Tibial nerve (tissue), 4 donors: ENCODE data around the gene VPS13D. TPM values are rescaled to one million over a fixed set of nuclear protein-coding genes. Genes with fewer than 3 reads are reported as not detected.
A peak's percentile ranks its signal among the peaks of the same experiment; 100 is the strongest.

Experiments used
- DNase-seq, 2 donors: peaks; one replicate each; pipeline ENCODE4 v3.0.0-alpha.2; 2019; ENCODE audit warnings: low spot score in 2 of 2
- H3K27ac ChIP-seq, 4 donors: fragments of 200-600 bp; sonication (generic) in 3 of 4; one replicate each; pipeline ENCODE4 v1.5.1; 2017 to 2019; ENCODE audit warnings: mild to moderate bottlenecking in 1 of 4
- H3K27me3 ChIP-seq, 2 donors: fragments of 200-600 bp; sonication (generic) in 1 of 2; one replicate each; pipeline versions ENCODE4 v1.5.1 to v1.6.0; 2017 to 2019
- H3K36me3 ChIP-seq, 3 donors: fragments of 200-600 bp; sonication (generic); one replicate each; pipeline ENCODE4 v1.5.1; 2018 to 2019
- H3K4me1 ChIP-seq, 4 donors: fragments of 200-600 bp; sonication (generic) in 3 of 4; one replicate each; pipeline ENCODE4 v1.5.1; 2017 to 2019
- H3K4me3 ChIP-seq, 4 donors: fragments of 200-600 bp; sonication (generic) in 3 of 4; one replicate each; pipeline ENCODE4 v1.5.1; 2017 to 2019; ENCODE audit warnings: mild to moderate bottlenecking in 1 of 4, moderate library complexity in 1 of 4
- H3K9me3 ChIP-seq, 4 donors: fragments of 200-600 bp; sonication (generic) in 3 of 4; one replicate each; pipeline ENCODE4 v1.5.1; 2017 to 2019
- EP300 ChIP-seq, 2 donors: sonication (generic); formaldehyde crosslinking; IDR thresholded peaks; one replicate each; pipeline ENCODE4 v1.6.1; 2017; ENCODE audit warnings: antibody characterized with exemption in 2 of 2, mild to moderate bottlenecking in 1 of 2
- POLR2A ChIP-seq, 2 donors: fragments of 450-650 bp; IDR thresholded peaks; one replicate each; pipeline ENCODE4 v1.6.1; 2017; ENCODE audit warnings: antibody characterized with exemption in 2 of 2, mild to moderate bottlenecking in 2 of 2, moderate library complexity in 2 of 2
- WGBS, 2 donors: methylation state at CpG; one replicate each; pipeline ENCODE4 v1.1.5; 2018; 5-methylcytosine and 5-hydroxymethylcytosine counted together
- total RNA-seq, 4 donors: library from RNA; depleted of rRNA; stranded (reverse); fragments of >200 nt; gene quantifications; one replicate each; pipeline ENCODE4 v1.1.0, GENCODE V29; 2016
- TF ChIP-seq, protein P1 (sequence below), 5 experiments: fragments of 200-600 bp in 3 of 5; fragments of 450-650 bp in 2 of 5; sonication (generic) in 3 of 5; IDR thresholded peaks; one replicate each; pipeline ENCODE4 v1.5.1; 2016 to 2019; ENCODE audit warnings: antibody characterized with exemption in 5 of 5, mild to moderate bottlenecking in 3 of 5, moderate library complexity in 2 of 5

The VPS13D gene
- total RNA-seq, 4 donors from 2014 or later: 99.2 to 132 (median 110) TPM

DNA sequence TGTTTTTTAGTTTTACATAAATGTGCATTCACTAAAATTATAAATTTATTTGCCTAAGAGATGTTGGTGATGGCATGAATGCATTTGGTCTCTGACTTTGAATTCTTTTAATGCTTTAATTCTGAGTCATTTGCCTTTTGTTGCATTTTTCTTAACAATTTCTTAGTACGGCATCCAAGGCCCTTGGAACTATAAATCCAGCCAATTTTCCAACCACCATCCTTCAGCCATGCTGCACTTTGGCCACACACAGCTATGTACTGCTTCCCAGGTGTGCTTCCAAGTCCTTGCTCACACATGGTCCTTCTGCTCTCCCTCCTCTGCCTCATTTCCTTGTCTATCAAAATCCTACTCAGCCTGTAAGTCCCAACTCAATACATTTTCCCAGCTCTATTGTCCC, 227.1 kb downstream of the VPS13D start:
- Histone ChIP-seq H3K36me3 (no peaks in the 10 kb centered on the region), H3K27me3 (no peaks in the 10 kb centered on the region), H3K9me3 (no peaks in the 10 kb centered on the region), H3K27ac (peak overlapping the region in 2 of 4 donors; percentile 87 to 89), H3K4me3 (no peak overlapping the region), H3K4me1 (peaks cover 0 to 98% (median 71%) of the 10 kb centered on the region in 4 donors)
- TF ChIP-seq, protein P1, sequence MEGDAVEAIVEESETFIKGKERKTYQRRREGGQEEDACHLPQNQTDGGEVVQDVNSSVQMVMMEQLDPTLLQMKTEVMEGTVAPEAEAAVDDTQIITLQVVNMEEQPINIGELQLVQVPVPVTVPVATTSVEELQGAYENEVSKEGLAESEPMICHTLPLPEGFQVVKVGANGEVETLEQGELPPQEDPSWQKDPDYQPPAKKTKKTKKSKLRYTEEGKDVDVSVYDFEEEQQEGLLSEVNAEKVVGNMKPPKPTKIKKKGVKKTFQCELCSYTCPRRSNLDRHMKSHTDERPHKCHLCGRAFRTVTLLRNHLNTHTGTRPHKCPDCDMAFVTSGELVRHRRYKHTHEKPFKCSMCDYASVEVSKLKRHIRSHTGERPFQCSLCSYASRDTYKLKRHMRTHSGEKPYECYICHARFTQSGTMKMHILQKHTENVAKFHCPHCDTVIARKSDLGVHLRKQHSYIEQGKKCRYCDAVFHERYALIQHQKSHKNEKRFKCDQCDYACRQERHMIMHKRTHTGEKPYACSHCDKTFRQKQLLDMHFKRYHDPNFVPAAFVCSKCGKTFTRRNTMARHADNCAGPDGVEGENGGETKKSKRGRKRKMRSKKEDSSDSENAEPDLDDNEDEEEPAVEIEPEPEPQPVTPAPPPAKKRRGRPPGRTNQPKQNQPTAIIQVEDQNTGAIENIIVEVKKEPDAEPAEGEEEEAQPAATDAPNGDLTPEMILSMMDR (IDR thresholded peaks at IDR 0.05): no peak
- TF ChIP-seq EP300 (IDR thresholded peaks at IDR 0.05): peak in 1 of 2 donors; percentile 41
- no peak for DNase-seq
- 10 to 22% methylated on average over 1 of the region's 1 CpG for WGBS, 2 donors

DNA sequence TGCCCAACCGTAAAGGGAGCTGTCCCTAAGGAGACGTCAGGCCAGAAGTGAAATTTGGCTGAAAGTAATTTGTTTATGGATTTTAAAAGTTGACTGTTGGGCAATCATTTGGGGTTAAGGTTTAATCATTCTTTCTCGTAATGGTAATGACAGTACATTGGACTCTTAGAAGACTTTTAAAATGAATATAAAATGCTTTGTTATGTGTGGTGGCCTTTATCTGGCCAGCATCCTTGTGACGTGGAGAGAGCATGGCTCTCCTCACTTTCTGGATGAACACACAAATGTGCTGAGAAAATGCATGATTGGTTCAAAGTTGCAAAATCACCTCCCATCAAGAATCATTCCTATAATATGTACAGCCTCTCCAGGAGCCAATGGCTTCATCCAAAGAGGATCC, 227.9 kb downstream of the VPS13D start:
- Histone ChIP-seq H3K9me3 (no peaks in the 10 kb centered on the region), H3K4me1 (peaks cover 0 to 98% (median 76%) of the 10 kb centered on the region in 4 donors), H3K27me3 (no peaks in the 10 kb centered on the region), H3K36me3 (no peaks in the 10 kb centered on the region), H3K4me3 (no peak overlapping the region), H3K27ac (peak overlapping the region in 3 of 4 donors; percentile 15 to 89 (median 87))
- WGBS, 2 donors: 24 to 29% methylated on average over 4 of the region's 4 CpGs
- TF ChIP-seq, protein P1 (IDR thresholded peaks at IDR 0.05): no peak
- no peak for TF ChIP-seq POLR2A (IDR thresholded peaks at IDR 0.05)
- peak in 1 of 2 donors; percentile 82 for TF ChIP-seq EP300 (IDR thresholded peaks at IDR 0.05)
- DNase-seq: no peak

DNA sequence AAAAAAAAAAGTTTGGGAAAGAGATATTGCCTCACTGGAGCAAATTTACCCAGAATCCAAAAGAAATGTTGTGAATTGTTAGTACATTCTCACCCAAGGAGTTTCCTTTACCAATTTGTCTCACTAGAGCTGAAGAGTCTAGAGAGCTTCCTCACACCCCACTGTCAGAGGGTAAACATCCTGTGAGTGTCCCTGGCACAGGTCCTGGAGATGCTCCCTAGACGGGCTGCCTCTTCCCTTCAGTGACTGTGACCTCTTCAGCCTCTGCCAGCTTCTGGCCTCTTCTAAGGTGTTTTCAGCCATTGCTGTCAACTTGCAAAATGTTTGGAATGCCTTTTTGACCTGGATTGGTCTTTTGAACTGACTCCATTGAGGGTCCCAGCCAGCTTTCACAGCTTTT, 228.7 kb downstream of the VPS13D start:
- no peak for DNase-seq
- Histone ChIP-seq H3K27me3 (no peaks in the 10 kb centered on the region), H3K36me3 (no peaks in the 10 kb centered on the region), H3K9me3 (no peaks in the 10 kb centered on the region), H3K27ac (peak overlapping the region; percentile 15 to 89 (median 54)), H3K4me3 (no peak overlapping the region), H3K4me1 (peaks cover 0 to 98% (median 75%) of the 10 kb centered on the region in 4 donors)
- 47 to 50% methylated on average over 1 of the region's 1 CpG for WGBS, 2 donors
- TF ChIP-seq, protein P1 (IDR thresholded peaks at IDR 0.05): no peak
- TF ChIP-seq POLR2A (IDR thresholded peaks at IDR 0.05) (no peak), EP300 (IDR thresholded peaks at IDR 0.05) (no peak)

DNA sequence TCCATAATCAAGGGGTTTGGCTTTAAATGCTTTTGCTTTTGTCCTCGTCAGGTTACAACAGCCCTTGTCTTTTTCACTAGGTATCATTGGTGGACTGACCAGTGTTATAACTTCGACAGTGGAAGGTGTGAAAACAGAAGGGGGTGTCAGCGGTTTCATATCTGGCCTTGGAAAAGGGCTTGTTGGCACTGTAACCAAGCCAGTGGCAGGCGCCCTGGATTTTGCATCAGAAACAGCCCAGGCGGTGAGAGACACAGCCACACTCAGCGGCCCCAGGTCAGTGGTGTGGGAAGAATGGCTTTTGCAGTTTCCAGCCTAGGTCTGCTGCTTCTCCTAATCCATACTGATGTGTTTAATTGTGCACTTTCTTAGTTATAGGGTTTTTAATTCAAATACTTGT, 230.3 kb downstream of the VPS13D start:
- peak overlapping the region in 3 of 4 donors; percentile 54 to 87 (median 82) for H3K27ac ChIP-seq
- DNase-seq: no peak
- 84 to 88% methylated on average over 6 of the region's 6 CpGs for WGBS, 2 donors

DNA sequence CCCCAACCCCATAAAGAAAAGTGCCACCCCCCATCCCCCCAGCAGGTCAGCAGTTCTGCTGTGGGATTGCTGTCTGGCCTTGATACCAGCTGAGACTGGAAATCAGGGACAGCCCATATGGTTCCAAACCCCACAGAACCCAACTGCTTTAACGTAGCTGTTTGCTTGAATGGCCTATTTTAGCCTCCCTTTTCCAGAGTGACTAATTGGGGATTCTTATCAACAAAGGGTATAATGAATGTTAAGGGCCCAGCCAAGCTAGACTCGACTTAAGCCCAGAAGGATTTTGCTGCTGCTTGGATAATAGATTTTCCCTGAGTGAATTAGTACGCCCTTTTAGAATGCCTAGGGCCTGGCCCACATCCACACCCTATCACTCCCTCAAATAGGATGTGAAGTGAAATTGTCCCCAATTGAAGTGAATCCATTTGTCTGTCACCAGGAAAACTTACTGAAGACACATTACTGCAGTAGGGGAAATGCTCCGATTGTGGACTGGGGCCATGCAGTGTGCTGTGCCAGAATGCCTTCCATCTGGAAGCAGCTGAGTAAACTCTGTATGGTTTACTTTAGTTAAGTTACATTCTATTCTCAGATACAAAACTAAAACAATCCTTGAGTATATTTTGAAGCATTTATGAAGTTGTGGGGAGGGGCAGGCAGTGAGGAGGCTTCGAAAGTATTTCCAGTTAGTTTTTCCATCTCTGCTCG, 231.2 kb downstream of the VPS13D start:
- Histone ChIP-seq H3K9me3 (no peaks in the 10 kb centered on the region), H3K36me3 (peaks cover 0 to 3% (median 0%) of the 10 kb centered on the region in 3 donors), H3K4me3 (no peak overlapping the region), H3K27me3 (no peaks in the 10 kb centered on the region), H3K4me1 (peaks cover 0 to 98% (median 63%) of the 10 kb centered on the region in 4 donors), H3K27ac (peak overlapping the region; percentile 54 to 87 (median 71))
- TF ChIP-seq EP300 (IDR thresholded peaks at IDR 0.05): peak in 1 of 2 donors; percentile 39
- TF ChIP-seq, protein P1 (IDR thresholded peaks at IDR 0.05): no peak
- no peak for TF ChIP-seq POLR2A (IDR thresholded peaks at IDR 0.05)
- 19 to 24% methylated on average over 6 of the region's 6 CpGs for WGBS, 2 donors
- DNase-seq: no peak

More for the DNA sequence above, 230.3 kb downstream of the VPS13D start:
- H3K9me3 ChIP-seq: no peaks in the 10 kb centered on the region
- no peaks in the 10 kb centered on the region for H3K36me3 ChIP-seq
- no peak for TF ChIP-seq POLR2A (IDR thresholded peaks at IDR 0.05)
- TF ChIP-seq EP300 (IDR thresholded peaks at IDR 0.05): no peak
- TF ChIP-seq, protein P1 (IDR thresholded peaks at IDR 0.05): no peak
- no peaks in the 10 kb centered on the region for H3K27me3 ChIP-seq
- no peak overlapping the region for H3K4me3 ChIP-seq
- H3K4me1 ChIP-seq: peaks cover 0 to 98% (median 71%) of the 10 kb centered on the region in 4 donors
